GM12878 (cell line): Measurements from ENCODE around the gene HSD17B11. TPM values are rescaled to one million over a fixed set of nuclear protein-coding genes. Genes with fewer than 3 reads are reported as not detected.
A peak's percentile ranks its signal among the peaks of the same experiment; 100 is the strongest.

ENCODE experiments used
- ATAC-seq: fragments of 200-7000 bp; cut with Tn5 transposase; 3 replicates; pipeline ENCODE4 v1.9.1; 2020; ENCODE audit warnings: mild to moderate bottlenecking, moderate library complexity
- BruUV-seq: library from RNA; stranded (reverse); fragments of 400-500 nt; replicated peaks from 2 replicates; lab custom pipeline; 2021; lab: Mats Ljungman, UMichigan
- CTCF ChIA-PET: fragments of 300-600 bp; sonication (Branson Sonifier 250); formaldehyde crosslinking; extraction: SDS; loops from one replicate; lab custom pipeline; 2021; ENCODE audit warnings: inconsistent platforms; lab: Yijun Ruan, JAX
- POLR2A ChIA-PET: fragments of 350-600 bp; formaldehyde crosslinking; extraction: SDS; loops from one replicate; lab custom pipeline; 2021; ENCODE audit warnings: inconsistent platforms; lab: Charles Lee
- RAD21 ChIA-PET: fragments of 300-600 bp; sonication (Branson Sonifier 250); formaldehyde crosslinking; loops from one replicate; lab custom pipeline; 2023; ENCODE audit warnings: antibody characterized with exemption; ENCODE audit not compliant: unreplicated experiment; lab: Charles Lee
- SMC1A ChIA-PET: fragments of 300-600 bp; sonication (Branson Sonifier 250); formaldehyde crosslinking; loops from one replicate; lab custom pipeline; 2023; ENCODE audit not compliant: unreplicated experiment, uncharacterized antibody; lab: Charles Lee
- DNase-seq: peaks from one replicate; pipeline ENCODE4 v3.0.0-alpha.2; 2011; ENCODE audit warnings: low read depth, low spot score
- FAIRE-seq: peaks from 3 replicates; lab custom pipeline; 2011; peaks lifted over from hg19 to GRCh38; lab: Jason Lieb, UNC
- H2AFZ ChIP-seq: 2 replicates; pipeline ENCODE4 v1.6.0; 2011; ENCODE audit warnings: low read depth, low read length, control low read depth; ENCODE audit not compliant: control insufficient read depth
- H3K27ac ChIP-seq: 2 replicates; pipeline ENCODE4 v1.5.1; 2011; ENCODE audit warnings: control low read depth; ENCODE audit not compliant: control insufficient read depth, insufficient read depth
- H3K27me3 ChIP-seq, 2 experiments: replicated peaks in 1 of 2; 2 replicates each; pipeline versions ENCODE4 v1.6.0 to v1.6.1; 2011; ENCODE audit warnings: low read length in 1 of 2; ENCODE audit not compliant: control insufficient read depth in 2 of 2, insufficient read depth in 2 of 2
- H3K36me3 ChIP-seq, 2 experiments: 2 replicates each; pipeline ENCODE4 v1.5.1; 2011; ENCODE audit warnings: low read length in 1 of 2; ENCODE audit not compliant: control insufficient read depth in 2 of 2, insufficient read depth in 2 of 2
- H3K4me1 ChIP-seq: 2 replicates; pipeline ENCODE4 v1.6.1; 2011; ENCODE audit warnings: mild to moderate bottlenecking, low read length, moderate library complexity, mixed read lengths; ENCODE audit not compliant: control insufficient read depth, insufficient read depth
- H3K4me2 ChIP-seq: 2 replicates; pipeline ENCODE4 v1.6.0; 2011; ENCODE audit warnings: control low read depth; ENCODE audit not compliant: control insufficient read depth, insufficient read depth
- H3K4me3 ChIP-seq: fragments of 200-600 bp; sonication (generic); 2 replicates; pipeline ENCODE4 v1.5.1; 2016
- H3K79me2 ChIP-seq: 2 replicates; pipeline ENCODE4 v1.6.0; 2011; ENCODE audit warnings: low read length; ENCODE audit not compliant: control insufficient read depth, insufficient read depth
- H3K9ac ChIP-seq: 2 replicates; pipeline ENCODE4 v1.8.0; 2011; ENCODE audit warnings: low read length, control low read depth, mixed read lengths; ENCODE audit not compliant: control insufficient read depth, insufficient read depth
- H3K9me3 ChIP-seq: replicated peaks from 3 replicates; pipeline ENCODE4 v1.5.1; 2011; ENCODE audit warnings: mild to moderate bottlenecking, low read length; ENCODE audit not compliant: control insufficient read depth, insufficient read depth
- H4K20me1 ChIP-seq: 2 replicates; pipeline ENCODE4 v1.6.0; 2011; ENCODE audit not compliant: control insufficient read depth, insufficient read depth
- ASH2L ChIP-seq: fragments of 300-600, 200-600 bp; sonication (generic); IDR thresholded peaks from 2 replicates; pipeline ENCODE4 v1.6.1; 2017; ENCODE audit warnings: low read depth, mild to moderate bottlenecking, borderline replicate concordance
- CBX3 ChIP-seq: fragments of 200-600 bp; sonication (generic); IDR thresholded peaks from 2 replicates; pipeline ENCODE4 v1.6.1; 2016; ENCODE audit warnings: low read depth, borderline replicate concordance
- CHD2 ChIP-seq: IDR thresholded peaks from 2 replicates; pipeline ENCODE4 v1.6.1; 2011; ENCODE audit warnings: low read depth, low read length, improper control_type of control experiment, borderline replicate concordance
- IKZF2 ChIP-seq, 2 experiments: fragments of 450-650 bp; IDR thresholded peaks; 2 replicates each; pipeline ENCODE4 v1.6.1; 2017; ENCODE audit warnings: mild to moderate bottlenecking in 2 of 2, moderate library complexity in 2 of 2
- LARP7 ChIP-seq: fragments of 450-650 bp; IDR thresholded peaks from 2 replicates; pipeline ENCODE4 v1.6.1; 2017; ENCODE audit warnings: mild to moderate bottlenecking
- RAD21 ChIP-seq: IDR thresholded peaks from 2 replicates; pipeline ENCODE4 v1.6.1; 2011; ENCODE audit warnings: mild to moderate bottlenecking, low read depth, low read length, moderate library complexity; ENCODE audit not compliant: insufficient read depth
- RUNX3 ChIP-seq: IDR thresholded peaks from 2 replicates; pipeline ENCODE4 v1.6.1; 2012; ENCODE audit warnings: low read length, inconsistent platforms
- SMAD1 ChIP-seq: fragments of 450-650 bp; IDR thresholded peaks from 2 replicates; pipeline ENCODE4 v1.6.1; 2018; ENCODE audit warnings: mild to moderate bottlenecking, low read depth; ENCODE audit not compliant: partially characterized antibody
- YBX1 ChIP-seq: fragments of 450-650 bp; IDR thresholded peaks from 2 replicates; pipeline ENCODE4 v1.6.1; 2016; ENCODE audit warnings: antibody characterized with exemption
- WGBS: methylation state at CpG from one replicate; pipeline ENCODE4 v1.1.6; 2016; ENCODE audit warnings: low lambda C conversion rate; ENCODE audit not compliant: insufficient replicate concordance, insufficient coverage; ENCODE audit errors: missing lambda C conversion rate; 5-methylcytosine and 5-hydroxymethylcytosine counted together
- in situ Hi-C: fragments of 300-500 bp; cut with MboI; formaldehyde crosslinking; loops from 9 replicates; pipeline ENCODE4 v1.14.3; 2018; ENCODE audit warnings: mixed read lengths
- intact Hi-C: fragments of 100-400 bp; cut with micrococcal nuclease; formaldehyde crosslinking; loops from one replicate; pipeline ENCODE4 v1.14.2; 2022; ENCODE audit not compliant: unreplicated experiment
- polyA plus RNA-seq, 11 experiments: library from polyadenylated mRNA; depleted of rRNA in 4 of 11; unstranded in 6 of 11; stranded (reverse) in 5 of 11; fragments of >200 nt; fragmentation: Nextera tagmentation in 4 of 11; fragmentation: Illumina TruSeq in 1 of 11; extraction: Ambion mirVana in 4 of 11; extraction: Trizol in 1 of 11; gene quantifications; 1 replicate in 1 of 11; 2 replicates in 10 of 11; pipeline versions ENCODE4 v1.2.1 to v1.2.3, GENCODE V29; 2011 to 2016; ENCODE audit warnings: inconsistent platforms in 2 of 11, missing spikeins in 2 of 11, low read depth in 1 of 11
- total RNA-seq, 4 experiments: library from RNA; depleted of rRNA in 3 of 4; stranded (reverse); fragments of >200 nt in 3 of 4; fragmentation: Illumina TruSeq in 1 of 4; extraction: Trizol in 1 of 4; gene quantifications; 2 replicates each; pipeline versions ENCODE4 v1.2.1 to v1.2.3, GENCODE V29; 2013 to 2021
- TF ChIP-seq, protein P1 (sequence below), 3 experiments: IDR thresholded peaks in 2 of 3; conservative IDR thresholded peaks in 1 of 3; 2 replicates each; pipeline ENCODE4 v1.5.1; 2011; ENCODE audit warnings: low read depth in 3 of 3, low read length in 3 of 3, mild to moderate bottlenecking in 3 of 3, control low read depth in 2 of 3, moderate library complexity in 2 of 3, inconsistent platforms in 1 of 3, mixed read lengths in 1 of 3; ENCODE audit not compliant: control insufficient read depth in 2 of 3, insufficient read depth in 1 of 3; ENCODE audit errors: extremely low read depth in 1 of 3
- TF ChIP-seq, protein P2 (sequence below): fragments of 450-650 bp; formaldehyde crosslinking; IDR thresholded peaks from 2 replicates; pipeline ENCODE4 v1.4.0; 2022; ENCODE audit warnings: mild to moderate bottlenecking, moderate library complexity
- TF ChIP-seq, protein P3 (sequence below): fragments of 450-650 bp; IDR thresholded peaks from 2 replicates; pipeline ENCODE4 v1.6.1; 2016; ENCODE audit warnings: mild to moderate bottlenecking, moderate library complexity, borderline replicate concordance

HSD17B11 gene
- total and polyA plus RNA-seq, 10 of the 15 experiments (the other 5 are each of a cell fraction or from before 2014, with no cell fraction given) = 10.3 to 29.5 (median 17.7) TPM

DNA sequence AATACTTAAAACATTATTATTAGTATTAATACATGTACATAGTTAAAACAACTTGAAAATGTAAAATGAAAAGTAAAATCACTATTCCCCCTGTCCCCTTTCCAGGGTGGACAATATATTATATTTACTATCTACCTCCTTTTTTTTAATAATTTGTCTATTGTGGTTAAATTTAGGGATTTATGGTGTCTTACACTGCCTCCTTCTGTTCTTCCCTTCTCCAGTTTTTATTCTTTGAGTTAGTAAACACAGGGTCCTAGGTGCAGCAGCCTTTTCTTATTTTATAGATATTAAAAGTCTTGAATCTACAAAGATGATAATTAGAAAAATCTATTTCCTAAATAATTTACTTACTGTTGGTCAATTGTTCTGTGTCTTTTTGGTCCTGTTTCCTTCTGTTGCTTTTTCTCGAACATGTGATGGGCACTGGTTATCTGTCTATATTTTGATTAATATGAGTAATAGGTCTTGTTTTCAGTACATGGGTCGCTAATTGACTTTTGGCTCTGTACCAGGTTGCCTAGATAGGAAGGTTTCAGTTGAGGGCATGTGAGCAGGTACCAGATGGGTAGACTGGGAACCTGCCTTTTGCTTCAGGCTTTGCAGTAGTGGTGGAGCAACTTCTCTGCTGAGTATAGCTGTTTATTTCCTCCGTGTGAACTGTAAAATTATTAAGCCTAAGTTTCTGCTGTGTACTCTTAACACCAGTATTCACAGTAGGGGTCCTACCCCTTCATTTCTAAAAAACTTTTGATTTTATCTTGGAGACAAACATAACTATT lies 32.5 kb upstream of the HSD17B11 start:
- H3K9ac ChIP-seq = peak overlapping the region; percentile 93
- peak; percentile 50 for ATAC-seq
- TF ChIP-seq RAD21 (0 out of 2 replicates have a peak, but pooled peaks have one; percentile 10), CBX3 (no peak), YBX1 (no peak), LARP7 (no peak), CHD2 (no peak), RUNX3 (peak; percentile 29; the same call in 1 of the 2 replicates), SMAD1 (no peak), ASH2L (no peak), IKZF2 (IDR thresholded peaks at IDR 0.05) (no peak)
- TF ChIP-seq, protein P1, sequence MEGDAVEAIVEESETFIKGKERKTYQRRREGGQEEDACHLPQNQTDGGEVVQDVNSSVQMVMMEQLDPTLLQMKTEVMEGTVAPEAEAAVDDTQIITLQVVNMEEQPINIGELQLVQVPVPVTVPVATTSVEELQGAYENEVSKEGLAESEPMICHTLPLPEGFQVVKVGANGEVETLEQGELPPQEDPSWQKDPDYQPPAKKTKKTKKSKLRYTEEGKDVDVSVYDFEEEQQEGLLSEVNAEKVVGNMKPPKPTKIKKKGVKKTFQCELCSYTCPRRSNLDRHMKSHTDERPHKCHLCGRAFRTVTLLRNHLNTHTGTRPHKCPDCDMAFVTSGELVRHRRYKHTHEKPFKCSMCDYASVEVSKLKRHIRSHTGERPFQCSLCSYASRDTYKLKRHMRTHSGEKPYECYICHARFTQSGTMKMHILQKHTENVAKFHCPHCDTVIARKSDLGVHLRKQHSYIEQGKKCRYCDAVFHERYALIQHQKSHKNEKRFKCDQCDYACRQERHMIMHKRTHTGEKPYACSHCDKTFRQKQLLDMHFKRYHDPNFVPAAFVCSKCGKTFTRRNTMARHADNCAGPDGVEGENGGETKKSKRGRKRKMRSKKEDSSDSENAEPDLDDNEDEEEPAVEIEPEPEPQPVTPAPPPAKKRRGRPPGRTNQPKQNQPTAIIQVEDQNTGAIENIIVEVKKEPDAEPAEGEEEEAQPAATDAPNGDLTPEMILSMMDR (IDR thresholded peaks at IDR 0.05 in 2 of 3, conservative IDR thresholded peaks at IDR 0.05 in 1 of 3; ENCODE audit: control insufficient read depth in 2 of 3, extremely low read depth in 1 of 3, insufficient read depth in 1 of 3, low read depth in 3 of 3, low read length in 3 of 3) = peak in 1 of 3 experiments; percentile 16; a peak in 1 of 6 replicates
- TF ChIP-seq, protein P2, sequence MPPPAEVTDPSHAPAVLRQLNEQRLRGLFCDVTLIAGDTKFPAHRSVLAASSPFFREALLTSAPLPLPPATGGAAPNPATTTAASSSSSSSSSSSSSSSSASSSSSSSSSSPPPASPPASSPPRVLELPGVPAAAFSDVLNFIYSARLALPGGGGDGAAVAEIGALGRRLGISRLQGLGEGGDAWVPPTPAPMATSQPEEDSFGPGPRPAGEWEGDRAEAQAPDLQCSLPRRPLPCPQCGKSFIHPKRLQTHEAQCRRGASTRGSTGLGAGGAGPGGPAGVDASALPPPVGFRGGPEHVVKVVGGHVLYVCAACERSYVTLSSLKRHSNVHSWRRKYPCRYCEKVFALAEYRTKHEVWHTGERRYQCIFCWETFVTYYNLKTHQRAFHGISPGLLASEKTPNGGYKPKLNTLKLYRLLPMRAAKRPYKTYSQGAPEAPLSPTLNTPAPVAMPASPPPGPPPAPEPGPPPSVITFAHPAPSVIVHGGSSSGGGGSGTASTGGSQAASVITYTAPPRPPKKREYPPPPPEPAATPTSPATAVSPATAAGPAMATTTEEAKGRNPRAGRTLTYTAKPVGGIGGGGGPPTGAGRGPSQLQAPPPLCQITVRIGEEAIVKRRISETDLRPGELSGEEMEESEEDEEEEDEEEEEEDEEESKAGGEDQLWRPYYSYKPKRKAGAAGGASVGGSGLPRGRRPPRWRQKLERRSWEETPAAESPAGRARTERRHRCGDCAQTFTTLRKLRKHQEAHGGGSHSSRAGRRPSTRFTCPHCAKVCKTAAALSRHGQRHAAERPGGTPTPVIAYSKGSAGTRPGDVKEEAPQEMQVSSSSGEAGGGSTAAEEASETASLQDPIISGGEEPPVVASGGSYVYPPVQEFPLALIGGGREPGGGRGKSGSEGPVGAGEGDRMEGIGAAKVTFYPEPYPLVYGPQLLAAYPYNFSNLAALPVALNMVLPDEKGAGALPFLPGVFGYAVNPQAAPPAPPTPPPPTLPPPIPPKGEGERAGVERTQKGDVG (CRISPR knock-in tag) = no peak
- TF ChIP-seq, protein P3, sequence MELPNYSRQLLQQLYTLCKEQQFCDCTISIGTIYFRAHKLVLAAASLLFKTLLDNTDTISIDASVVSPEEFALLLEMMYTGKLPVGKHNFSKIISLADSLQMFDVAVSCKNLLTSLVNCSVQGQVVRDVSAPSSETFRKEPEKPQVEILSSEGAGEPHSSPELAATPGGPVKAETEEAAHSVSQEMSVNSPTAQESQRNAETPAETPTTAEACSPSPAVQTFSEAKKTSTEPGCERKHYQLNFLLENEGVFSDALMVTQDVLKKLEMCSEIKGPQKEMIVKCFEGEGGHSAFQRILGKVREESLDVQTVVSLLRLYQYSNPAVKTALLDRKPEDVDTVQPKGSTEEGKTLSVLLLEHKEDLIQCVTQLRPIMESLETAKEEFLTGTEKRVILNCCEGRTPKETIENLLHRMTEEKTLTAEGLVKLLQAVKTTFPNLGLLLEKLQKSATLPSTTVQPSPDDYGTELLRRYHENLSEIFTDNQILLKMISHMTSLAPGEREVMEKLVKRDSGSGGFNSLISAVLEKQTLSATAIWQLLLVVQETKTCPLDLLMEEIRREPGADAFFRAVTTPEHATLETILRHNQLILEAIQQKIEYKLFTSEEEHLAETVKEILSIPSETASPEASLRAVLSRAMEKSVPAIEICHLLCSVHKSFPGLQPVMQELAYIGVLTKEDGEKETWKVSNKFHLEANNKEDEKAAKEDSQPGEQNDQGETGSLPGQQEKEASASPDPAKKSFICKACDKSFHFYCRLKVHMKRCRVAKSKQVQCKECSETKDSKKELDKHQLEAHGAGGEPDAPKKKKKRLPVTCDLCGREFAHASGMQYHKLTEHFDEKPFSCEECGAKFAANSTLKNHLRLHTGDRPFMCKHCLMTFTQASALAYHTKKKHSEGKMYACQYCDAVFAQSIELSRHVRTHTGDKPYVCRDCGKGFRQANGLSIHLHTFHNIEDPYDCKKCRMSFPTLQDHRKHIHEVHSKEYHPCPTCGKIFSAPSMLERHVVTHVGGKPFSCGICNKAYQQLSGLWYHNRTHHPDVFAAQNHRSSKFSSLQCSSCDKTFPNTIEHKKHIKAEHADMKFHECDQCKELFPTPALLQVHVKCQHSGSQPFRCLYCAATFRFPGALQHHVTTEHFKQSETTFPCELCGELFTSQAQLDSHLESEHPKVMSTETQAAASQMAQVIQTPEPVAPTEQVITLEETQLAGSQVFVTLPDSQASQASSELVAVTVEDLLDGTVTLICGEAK = no peak

More for the DNA sequence above, 32.5 kb upstream of the HSD17B11 start:
- Histone ChIP-seq H3K4me2 (peak overlapping the region; percentile 71), H3K9me3 (no peaks in the 10 kb centered on the region), H3K27ac (peak overlapping the region; percentile 91; the same call in 1 of the 2 replicates), H4K20me1 (no peaks in the 10 kb centered on the region), H3K4me3 (peak overlapping the region; percentile 96), H3K27me3 (no peaks in the 10 kb centered on the region), H3K79me2 (peaks cover 29% of the 10 kb centered on the region), H2AFZ (peak overlapping the region; percentile 99), H3K36me3 (no peaks in the 10 kb centered on the region), H3K4me1 (no peaks in the 10 kb centered on the region)
- no peak for DNase-seq
- ChIA-PET SMC1A (interaction anchor here (1.2 to 6.0 kb wide), 6 partner anchors 12 to 60 kb away, joined by 3 to 51 read pairs (median 4); partner anchors contain the start of gene HSD17B11), CTCF (interaction anchor here (0.8 to 5.9 kb wide), 7 partner anchors 13 to 70 kb away, joined by 3 to 38 read pairs (median 4); partner anchors contain the start of gene HSD17B11), RAD21 (interaction anchor here (0.6 to 2.6 kb wide), 5 partner anchors 33 to 70 kb away, joined by 3 to 12 read pairs (median 5); partner anchors contain the start of gene HSD17B11), POLR2A (interaction anchor here (0.7 to 2.5 kb wide), 4 partner anchors 32 to 461 kb away, joined by 3 to 18 read pairs (median 4); partner anchors contain the start of gene HSD17B11)
- intact Hi-C loops = loop anchor here (2.0 kb wide), 1 partner anchor 41 kb away; no protein-coding TSS in a partner anchor
- no peak for FAIRE-seq
- BruUV-seq = no TSS peak
- 30% methylated on average over 3 of the region's 3 CpGs for WGBS
- in situ Hi-C loops = no loop called here
